GM19372 (cell line): Measurements from ENCODE around the gene TUBGCP2.
"Not testable (repeated sequence)": the region's sequence is repeated elsewhere in the genome, so short reads cannot be mapped to it uniquely, and the experiment has no call there.

Experiments
- ATAC-seq: cut with Tn5 transposase; IDR thresholded peaks from one replicate; pipeline ENCODE4 v1.9.1; 2021; ENCODE audit warnings: mild to moderate bottlenecking, low read depth, moderate library complexity; ENCODE audit not compliant: unreplicated experiment

TUBGCP2 gene

GRCh38 chr10:133270204-133270603 lies 38.5 kb downstream of the TUBGCP2 start:
- no peak for ATAC-seq

GRCh38 chr10:133269367-133269766 lies 39.3 kb downstream of the TUBGCP2 start:
- no peak for ATAC-seq

- ATAC-seq: no peak
These were observed 40.1 kb downstream of the TUBGCP2 start for GRCh38 chr10:133268532-133268931.

- ATAC-seq: no peak
These were observed 40.8 kb downstream of the TUBGCP2 start for GRCh38 chr10:133267829-133268228.

- ATAC-seq: no peak
These were observed 41.4 kb downstream of the TUBGCP2 start for GRCh38 chr10:133267293-133267692.

GRCh38 chr10:133266056-133266795 lies 42.4 kb downstream of the TUBGCP2 start:
- ATAC-seq: no peak

GRCh38 chr10:133265052-133265451 lies 43.6 kb downstream of the TUBGCP2 start:
- not testable (repeated sequence) for ATAC-seq

GRCh38 chr10:133264461-133264860 lies 44.2 kb downstream of the TUBGCP2 start:
- ATAC-seq: no peak

GRCh38 chr10:133263674-133264073 lies 45.0 kb downstream of the TUBGCP2 start:
- ATAC-seq: no peak

GRCh38 chr10:133262696-133263095 lies 46.0 kb downstream of the TUBGCP2 start:
- no peak for ATAC-seq

- ATAC-seq: peak; percentile 54
These were observed 46.8 kb downstream of the TUBGCP2 start for GRCh38 chr10:133261726-133262325.

- peak; percentile 51 for ATAC-seq
These were observed 47.6 kb downstream of the TUBGCP2 start for GRCh38 chr10:133260895-133261725.

GRCh38 chr10:133259602-133259989 lies 49.1 kb downstream of the TUBGCP2 start:
- ATAC-seq: no peak

- no peak for ATAC-seq
These were observed 49.7 kb downstream of the TUBGCP2 start for GRCh38 chr10:133258818-133259601.

GRCh38 chr10:133258066-133258817 lies 50.4 kb downstream of the TUBGCP2 start:
- no peak for ATAC-seq

- ATAC-seq: no peak
These were observed 51.1 kb downstream of the TUBGCP2 start for GRCh38 chr10:133257489-133258065.

GRCh38 chr10:133255323-133255722 lies 53.3 kb downstream of the TUBGCP2 start:
- ATAC-seq: no peak

- ATAC-seq: no peak
These were observed 54.1 kb downstream of the TUBGCP2 start for GRCh38 chr10:133254421-133255120.
